Common myeloid progenitor, CD34-positive (primary cell): ENCODE results near the gene DENND6B.

Experiments
- CTCF ChIA-PET: fragments of 350-600 bp; sonication (Branson Sonifier 250); formaldehyde crosslinking; loops from one replicate; lab custom pipeline; 2021; ENCODE audit warnings: antibody characterized with exemption; lab: Charles Lee
- POLR2A ChIA-PET: fragments of 350-600 bp; sonication (Branson Sonifier 250); formaldehyde crosslinking; loops from one replicate; lab custom pipeline; 2021; ENCODE audit warnings: antibody characterized with exemption; lab: Charles Lee
- DNase-seq, 3 donors: peaks; one replicate each; pipeline versions ENCODE4 v3.0.0 to v3.0.0-alpha.2; 2013
- H3K27ac ChIP-seq, 2 experiments: 1 replicate in 1 of 2; 2 replicates in 1 of 2; pipeline ENCODE4 v1.7.0; 2013; ENCODE audit warnings: inconsistent platforms in 2 of 2, low read length in 2 of 2, mild to moderate bottlenecking in 2 of 2, low read depth in 1 of 2, moderate library complexity in 1 of 2; ENCODE audit not compliant: severe bottlenecking in 2 of 2, insufficient read depth in 1 of 2, poor library complexity in 1 of 2
- H3K27me3 ChIP-seq, 5 experiments: replicated peaks in 2 of 5; 1 replicate in 3 of 5; 2 replicates in 2 of 5; pipeline versions ENCODE4 v1.6.1 to v1.7.0; 2013; ENCODE audit warnings: low read length in 4 of 5, mild to moderate bottlenecking in 2 of 5, moderate library complexity in 2 of 5, inconsistent platforms in 1 of 5; ENCODE audit not compliant: insufficient read depth in 5 of 5, control insufficient read depth in 4 of 5
- H3K36me3 ChIP-seq, 4 experiments: 1 replicate in 2 of 4; 2 replicates in 2 of 4; pipeline versions ENCODE4 v1.6.1 to v1.7.0; 2013; ENCODE audit warnings: low read length in 3 of 4, control low read depth in 1 of 4, mild to moderate bottlenecking in 1 of 4; ENCODE audit not compliant: control insufficient read depth in 4 of 4, insufficient read depth in 4 of 4
- H3K4me1 ChIP-seq, 4 experiments: 1 replicate in 3 of 4; 2 replicates in 1 of 4; pipeline versions ENCODE4 v1.6.1 to v1.7.1; 2013; ENCODE audit warnings: low read length in 3 of 4, mild to moderate bottlenecking in 3 of 4, control low read depth in 1 of 4, inconsistent platforms in 1 of 4, moderate library complexity in 1 of 4; ENCODE audit not compliant: control insufficient read depth in 4 of 4, insufficient read depth in 4 of 4; ENCODE audit errors: control extremely low read depth in 1 of 4
- H3K4me3 ChIP-seq, 7 experiments: 1 replicate in 4 of 7; 2 replicates in 3 of 7; pipeline versions ENCODE4 v1.5.1 to v1.7.0; 2013; ENCODE audit warnings: mild to moderate bottlenecking in 7 of 7, low read length in 6 of 7, moderate library complexity in 6 of 7, inconsistent platforms in 2 of 7, low read depth in 2 of 7, control low read depth in 1 of 7; ENCODE audit not compliant: insufficient read depth in 4 of 7, control insufficient read depth in 1 of 7; ENCODE audit errors: extremely low read depth in 1 of 7
- H3K9me3 ChIP-seq, 5 experiments: 1 replicate in 4 of 5; 2 replicates in 1 of 5; pipeline versions ENCODE4 v1.6.1 to v1.7.1; 2013; ENCODE audit warnings: low read length in 4 of 5, mild to moderate bottlenecking in 2 of 5, inconsistent platforms in 1 of 5, low read depth in 1 of 5, moderate library complexity in 1 of 5; ENCODE audit not compliant: control insufficient read depth in 4 of 5, insufficient read depth in 2 of 5; ENCODE audit errors: control extremely low read depth in 1 of 5
- WGBS: methylation state at CpG from one replicate; pipeline ENCODE4 v1.1.5; 2013; ENCODE audit not compliant: insufficient coverage; 5-methylcytosine and 5-hydroxymethylcytosine counted together

The DENND6B gene

GRCh38 chr22:50286701-50287318 lies 40.0 kb downstream of the DENND6B start:
- Histone ChIP-seq H3K27me3 (no peaks in the 10 kb centered on the region), H3K4me3 (no peak overlapping the region), H3K9me3 (no peaks in the 10 kb centered on the region), H3K27ac (no peak overlapping the region), H3K4me1 (peaks cover 0 to 16% (median 10%) of the 10 kb centered on the region in 4 experiments), H3K36me3 (peaks cover 7 to 87% (median 57%) of the 10 kb centered on the region in 4 experiments)
- 97% methylated on average over 26 of the region's 40 CpGs for WGBS
- CTCF ChIA-PET = no interaction called here
- no peak for DNase-seq
- POLR2A ChIA-PET = no interaction called here

GRCh38 chr22:50286275-50286674 lies 40.5 kb downstream of the DENND6B start:
- no peak for DNase-seq
- peaks cover 0 to 11% (median 5%) of the 10 kb centered on the region in 4 experiments for H3K4me1 ChIP-seq
- no peak overlapping the region for H3K4me3 ChIP-seq
- ChIA-PET POLR2A (no interaction called here), CTCF (no interaction called here)
- 98% methylated on average over 19 of the region's 21 CpGs for WGBS
- H3K27ac ChIP-seq = no peak overlapping the region
- no peaks in the 10 kb centered on the region for H3K9me3 ChIP-seq
- peaks cover 7 to 92% (median 62%) of the 10 kb centered on the region in 4 experiments for H3K36me3 ChIP-seq
- H3K27me3 ChIP-seq = no peaks in the 10 kb centered on the region

GRCh38 chr22:50285568-50286229 lies 41.1 kb downstream of the DENND6B start:
- ChIA-PET POLR2A (no interaction called here), CTCF (no interaction called here)
- 97% methylated on average over 19 of the region's 34 CpGs for WGBS
- Histone ChIP-seq H3K4me1 (peaks cover 0 to 5% (median 0%) of the 10 kb centered on the region in 4 experiments), H3K9me3 (no peaks in the 10 kb centered on the region), H3K36me3 (peaks cover 7 to 93% (median 65%) of the 10 kb centered on the region in 4 experiments), H3K27me3 (no peaks in the 10 kb centered on the region), H3K27ac (no peak overlapping the region), H3K4me3 (no peak overlapping the region)
- DNase-seq = no peak

- H3K36me3 ChIP-seq = peaks cover 7 to 91% (median 61%) of the 10 kb centered on the region in 4 experiments
- CTCF ChIA-PET = interaction anchor here (0.6 kb wide), 1 partner anchor 38 kb away, joined by 3 read pairs; no protein-coding TSS in a partner anchor
Measured at GRCh38 chr22:50284479-50284878, 42.3 kb downstream of the DENND6B start.

GRCh38 chr22:50283821-50284220 lies 43.0 kb downstream of the DENND6B start:
- H3K36me3 ChIP-seq = peaks cover 7 to 91% (median 58%) of the 10 kb centered on the region in 4 experiments
- no peaks in the 10 kb centered on the region for H3K4me1 ChIP-seq
- ChIA-PET POLR2A (no interaction called here), CTCF (no interaction called here)
- DNase-seq = no peak
- no peaks in the 10 kb centered on the region for H3K27me3 ChIP-seq
- H3K27ac ChIP-seq = no peak overlapping the region
- 94% methylated on average over 13 of the region's 30 CpGs for WGBS
- H3K9me3 ChIP-seq = no peaks in the 10 kb centered on the region
- H3K4me3 ChIP-seq = no peak overlapping the region

More at GRCh38 chr22:50284479-50284878, 42.3 kb downstream of the DENND6B start:
- H3K4me1 ChIP-seq = no peaks in the 10 kb centered on the region
- POLR2A ChIA-PET = no interaction called here
- no peaks in the 10 kb centered on the region for H3K9me3 ChIP-seq
- DNase-seq = no peak
- 95% methylated on average over 13 of the region's 13 CpGs for WGBS
- no peaks in the 10 kb centered on the region for H3K27me3 ChIP-seq
- no peak overlapping the region for H3K27ac ChIP-seq
- H3K4me3 ChIP-seq = no peak overlapping the region

- Histone ChIP-seq H3K27ac (no peak overlapping the region), H3K27me3 (no peaks in the 10 kb centered on the region), H3K36me3 (peaks cover 7 to 91% (median 56%) of the 10 kb centered on the region in 4 experiments), H3K4me1 (no peaks in the 10 kb centered on the region), H3K4me3 (no peak overlapping the region), H3K9me3 (no peaks in the 10 kb centered on the region)
- CTCF ChIA-PET = interaction anchor here (1.5 to 1.9 kb wide), 3 partner anchors 11 to 59 kb away, joined by 3 to 7 read pairs (median 7); no protein-coding TSS in a partner anchor
- 97% methylated on average over 42 of the region's 45 CpGs for WGBS
- POLR2A ChIA-PET = no interaction called here
- DNase-seq = no peak
Measured at GRCh38 chr22:50282361-50283155, 44.3 kb downstream of the DENND6B start.
